ENCODE data around the gene NDE1. TPM values are rescaled to one million over a fixed set of nuclear protein-coding genes. Genes with fewer than 3 reads are reported as not detected.
"Not testable (repeated sequence)": the region's sequence is repeated elsewhere in the genome, so short reads cannot be mapped to it uniquely, and the experiment has no call there.

The NDE1 gene
- total RNA-seq, 1 donor from 2014 or later: 12.5 TPM

DNA sequence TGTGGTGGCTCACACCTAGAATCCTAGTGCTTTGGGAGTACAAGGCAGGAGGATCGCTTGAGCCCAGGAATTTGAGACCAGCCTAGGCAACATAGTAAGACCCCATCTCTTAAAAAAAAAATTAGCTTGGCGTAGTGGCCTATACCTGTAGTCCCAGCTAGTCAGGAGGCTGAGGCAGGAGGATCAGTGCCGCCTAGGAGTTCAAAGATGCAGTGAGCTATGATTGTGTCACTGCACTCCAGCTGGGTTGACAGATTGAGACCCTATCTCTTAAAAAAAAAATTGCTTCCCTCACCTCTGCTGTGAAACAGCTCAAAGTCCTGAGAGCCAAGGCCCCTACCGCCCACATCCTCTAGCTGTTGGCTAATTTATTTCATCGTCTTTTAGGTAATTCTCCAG, 10.2 kb downstream of the NDE1 start:
- H3K9ac ChIP-seq (ENCODE audit: low read depth in 1 of 3, low read length in 3 of 3): no peak overlapping the region
- H3K27ac ChIP-seq (ENCODE audit: low read depth, low read length): no peak overlapping the region

DNA sequence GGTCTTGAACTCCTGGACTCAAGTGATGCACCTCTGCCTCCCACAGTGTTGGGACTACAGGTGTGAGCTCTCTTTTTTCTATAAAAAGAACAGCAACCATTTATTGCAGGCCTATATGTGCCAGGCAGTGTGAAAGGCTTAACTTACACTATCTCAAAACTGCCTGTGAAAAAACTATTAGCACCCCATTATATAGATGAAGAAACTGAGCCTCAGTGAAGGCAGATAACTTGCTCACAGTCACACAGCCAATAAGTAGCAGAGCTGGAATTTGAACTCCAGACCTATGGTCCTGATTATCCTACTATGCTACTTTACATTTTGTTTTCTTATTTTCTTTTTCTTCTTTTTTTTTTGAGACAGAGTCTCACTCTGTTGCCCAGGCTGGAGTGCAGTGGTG, 15.1 kb downstream of the NDE1 start:
- Histone ChIP-seq H3K27ac (ENCODE audit: low read depth, low read length) (no peak overlapping the region), H3K4me3 (ENCODE audit: low read length in 3 of 3) (no peak overlapping the region), H3K9ac (ENCODE audit: low read depth in 1 of 3, low read length in 3 of 3) (no peak overlapping the region), H3K4me1 (ENCODE audit: control insufficient read depth in 3 of 3, insufficient read depth in 3 of 3, low read length in 3 of 3) (no peaks in the 10 kb centered on the region), H3K36me3 (ENCODE audit: control insufficient read depth in 3 of 3, insufficient read depth in 3 of 3, low read length in 3 of 3) (peaks cover 23 to 25% (median 24%) of the 10 kb centered on the region in 3 donors), H3K9me3 (ENCODE audit: control insufficient read depth in 3 of 3, low read length in 3 of 3) (no peaks in the 10 kb centered on the region), H3K27me3 (ENCODE audit: control insufficient read depth in 3 of 3, insufficient read depth in 3 of 3, low read length in 3 of 3) (no peaks in the 10 kb centered on the region)

More for the DNA sequence above, 10.2 kb downstream of the NDE1 start:
- H3K4me3 ChIP-seq (ENCODE audit: low read length in 3 of 3): no peak overlapping the region
- H3K36me3 ChIP-seq (ENCODE audit: control insufficient read depth in 3 of 3, insufficient read depth in 3 of 3, low read length in 3 of 3): peaks cover 0 to 4% (median 3%) of the 10 kb centered on the region in 3 donors
- no peaks in the 10 kb centered on the region for H3K9me3 ChIP-seq (ENCODE audit: control insufficient read depth in 3 of 3, low read length in 3 of 3)
- H3K4me1 ChIP-seq (ENCODE audit: control insufficient read depth in 3 of 3, insufficient read depth in 3 of 3, low read length in 3 of 3): no peaks in the 10 kb centered on the region
- H3K27me3 ChIP-seq (ENCODE audit: control insufficient read depth in 3 of 3, insufficient read depth in 3 of 3, low read length in 3 of 3): no peaks in the 10 kb centered on the region

DNA sequence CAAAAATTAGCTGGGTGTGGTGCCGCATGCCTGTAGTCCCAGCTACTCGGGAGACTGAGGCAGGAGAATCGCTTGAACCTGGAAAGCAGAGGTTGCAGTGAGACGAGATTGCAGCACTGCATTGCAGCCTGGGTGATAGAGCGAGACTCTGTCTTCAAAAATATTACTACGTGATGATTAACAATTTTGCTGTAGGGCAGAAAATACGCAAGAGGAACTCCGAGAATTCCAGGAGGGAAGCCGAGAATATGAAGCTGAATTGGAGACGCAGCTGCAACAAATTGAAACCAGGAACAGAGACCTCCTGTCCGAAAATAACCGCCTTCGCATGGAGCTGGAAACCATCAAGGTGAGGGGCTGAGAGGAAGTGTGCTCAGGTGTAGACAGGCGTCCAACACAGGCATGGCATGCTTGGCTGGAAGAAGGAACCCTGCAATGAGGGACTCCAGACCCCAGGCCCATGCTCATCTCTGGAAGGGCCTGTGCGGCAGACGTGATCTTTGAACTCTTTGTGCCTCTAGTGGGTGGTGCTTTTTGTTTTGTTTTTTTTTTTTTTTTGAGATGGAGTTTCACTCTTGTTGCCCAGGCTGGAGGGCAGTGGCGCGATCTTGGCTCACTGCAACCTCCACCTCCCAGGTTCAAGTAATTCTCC, 17.2 kb downstream of the NDE1 start:
- Histone ChIP-seq H3K27ac (ENCODE audit: low read depth, low read length) (no peak overlapping the region), H3K36me3 (ENCODE audit: control insufficient read depth in 3 of 3, insufficient read depth in 3 of 3, low read length in 3 of 3) (peaks cover 23 to 30% (median 29%) of the 10 kb centered on the region in 3 donors), H3K4me1 (ENCODE audit: control insufficient read depth in 3 of 3, insufficient read depth in 3 of 3, low read length in 3 of 3) (peaks cover under 1 to 2% (median under 1%) of the 10 kb centered on the region in 3 donors), H3K9ac (ENCODE audit: low read depth in 1 of 3, low read length in 3 of 3) (no peak overlapping the region), H3K27me3 (ENCODE audit: control insufficient read depth in 3 of 3, insufficient read depth in 3 of 3, low read length in 3 of 3) (no peaks in the 10 kb centered on the region), H3K4me3 (ENCODE audit: low read length in 3 of 3) (no peak overlapping the region), H3K9me3 (ENCODE audit: control insufficient read depth in 3 of 3, low read length in 3 of 3) (no peaks in the 10 kb centered on the region)

DNA sequence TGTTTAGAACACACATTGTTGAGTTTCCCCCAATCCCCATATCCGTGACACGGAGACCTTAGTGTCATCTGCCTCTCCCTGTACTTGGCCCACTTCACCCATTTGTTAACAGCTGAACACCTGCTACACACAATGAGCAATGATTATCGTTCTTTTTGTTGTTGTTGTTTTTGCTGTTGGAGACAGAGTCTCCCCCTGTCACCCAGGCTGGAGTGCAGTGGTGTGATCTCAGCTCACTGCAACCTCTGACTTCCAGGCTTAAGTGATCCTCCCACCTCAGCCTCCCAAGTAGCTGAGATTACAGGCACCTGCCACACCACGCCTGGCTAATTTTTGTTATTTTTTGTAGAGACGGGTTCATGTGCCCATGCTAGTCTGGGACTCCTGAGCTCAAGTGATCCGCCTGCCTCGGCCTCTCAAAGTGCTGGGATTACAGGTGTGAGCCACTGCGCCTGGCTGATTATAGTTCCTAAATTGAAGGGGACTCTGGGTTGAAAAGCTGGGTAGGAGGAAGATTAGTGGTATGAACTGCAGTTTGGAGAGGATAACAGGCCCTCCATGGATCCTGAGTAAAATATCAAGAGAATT, 21.6 kb downstream of the NDE1 start:
- peak overlapping the region; percentile 78 for H3K27ac ChIP-seq (ENCODE audit: low read depth, low read length)
- no peak overlapping the region for H3K9ac ChIP-seq (ENCODE audit: low read depth in 1 of 3, low read length in 3 of 3)
- H3K9me3 ChIP-seq (ENCODE audit: control insufficient read depth in 3 of 3, low read length in 3 of 3): no peaks in the 10 kb centered on the region
- H3K4me3 ChIP-seq (ENCODE audit: low read length in 3 of 3): no peak overlapping the region
- H3K27me3 ChIP-seq (ENCODE audit: control insufficient read depth in 3 of 3, insufficient read depth in 3 of 3, low read length in 3 of 3): no peaks in the 10 kb centered on the region
- H3K4me1 ChIP-seq (ENCODE audit: control insufficient read depth in 3 of 3, insufficient read depth in 3 of 3, low read length in 3 of 3): peaks cover 11 to 21% (median 13%) of the 10 kb centered on the region in 3 donors
- H3K36me3 ChIP-seq (ENCODE audit: control insufficient read depth in 3 of 3, insufficient read depth in 3 of 3, low read length in 3 of 3): peaks cover 14 to 25% (median 17%) of the 10 kb centered on the region in 3 donors

DNA sequence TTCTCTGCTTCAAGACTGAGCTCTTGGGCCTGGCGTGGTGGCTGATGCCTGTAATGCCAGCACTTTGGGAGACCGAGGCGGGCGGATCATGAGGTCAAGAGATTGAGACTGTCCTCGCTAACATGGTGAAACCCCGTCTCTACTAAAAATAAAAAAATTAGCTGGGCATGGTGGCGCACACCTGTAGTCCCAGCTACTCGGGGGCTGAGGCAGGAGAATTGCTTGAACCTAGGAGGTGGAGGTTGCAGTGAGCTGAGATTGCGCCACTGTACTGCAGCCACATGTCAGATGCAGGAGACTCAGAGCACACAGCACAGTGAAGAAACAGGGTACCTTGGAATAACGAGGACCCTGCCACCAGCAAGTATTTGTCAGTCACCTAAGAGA, 22.1 kb downstream of the NDE1 start:
- not testable (repeated sequence) for H3K9me3 ChIP-seq (ENCODE audit: control insufficient read depth in 3 of 3, low read length in 3 of 3); H3K27me3 ChIP-seq (ENCODE audit: control insufficient read depth in 3 of 3, insufficient read depth in 3 of 3, low read length in 3 of 3); H3K4me3 ChIP-seq (ENCODE audit: low read length in 3 of 3)
- Histone ChIP-seq H3K27ac (ENCODE audit: low read depth, low read length) (peak overlapping the region; percentile 78), H3K36me3 (ENCODE audit: control insufficient read depth in 3 of 3, insufficient read depth in 3 of 3, low read length in 3 of 3) (peaks cover 11 to 20% (median 16%) of the 10 kb centered on the region in 3 donors), H3K4me1 (ENCODE audit: control insufficient read depth in 3 of 3, insufficient read depth in 3 of 3, low read length in 3 of 3) (peaks cover 11 to 21% (median 13%) of the 10 kb centered on the region in 3 donors), H3K9ac (ENCODE audit: low read depth in 1 of 3, low read length in 3 of 3) (peak overlapping the region in 2 of 3 donors; percentile 30 to 62)

DNA sequence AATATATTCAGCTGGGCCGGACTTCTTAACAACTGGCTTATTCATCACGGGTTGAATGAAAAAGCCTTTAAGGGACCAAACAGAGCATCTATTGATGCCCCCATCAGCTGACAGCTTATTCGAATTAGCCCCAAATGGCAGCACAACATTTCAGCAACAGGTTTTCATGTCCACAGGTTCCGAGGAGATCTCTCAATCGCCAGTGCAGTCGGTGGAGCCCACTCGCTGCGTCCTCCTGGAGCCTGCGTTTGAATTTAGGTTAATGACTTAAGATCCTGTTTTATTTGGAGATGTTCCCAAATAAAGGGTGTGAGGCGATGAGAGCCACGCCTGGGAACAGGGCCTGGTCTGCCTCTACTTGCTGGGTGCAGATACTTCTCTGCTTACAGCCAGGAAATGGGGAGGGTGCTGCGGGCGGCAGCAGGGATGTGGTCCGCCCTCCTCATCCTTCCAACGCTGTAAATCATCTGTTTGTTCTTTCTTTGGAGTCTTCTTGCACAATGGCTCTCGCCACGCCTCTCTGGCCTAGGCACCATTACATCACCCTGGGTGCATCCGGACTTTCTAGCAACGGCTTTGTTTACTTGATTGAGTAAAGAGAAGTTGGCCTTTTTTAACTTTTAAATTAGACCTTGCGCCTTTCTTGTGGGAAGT, 22.6 kb downstream of the NDE1 start:
- Histone ChIP-seq H3K27me3 (ENCODE audit: control insufficient read depth in 3 of 3, insufficient read depth in 3 of 3, low read length in 3 of 3) (no peaks in the 10 kb centered on the region), H3K9me3 (ENCODE audit: control insufficient read depth in 3 of 3, low read length in 3 of 3) (no peaks in the 10 kb centered on the region), H3K36me3 (ENCODE audit: control insufficient read depth in 3 of 3, insufficient read depth in 3 of 3, low read length in 3 of 3) (peaks cover 9 to 17% (median 17%) of the 10 kb centered on the region in 3 donors), H3K27ac (ENCODE audit: low read depth, low read length) (peak overlapping the region; percentile 78), H3K4me3 (ENCODE audit: low read length in 3 of 3) (peak overlapping the region; percentile 13 to 40 (median 30)), H3K4me1 (ENCODE audit: control insufficient read depth in 3 of 3, insufficient read depth in 3 of 3, low read length in 3 of 3) (peaks cover 11 to 21% (median 13%) of the 10 kb centered on the region in 3 donors), H3K9ac (ENCODE audit: low read depth in 1 of 3, low read length in 3 of 3) (peak overlapping the region in 2 of 3 donors; percentile 43 to 62)

DNA sequence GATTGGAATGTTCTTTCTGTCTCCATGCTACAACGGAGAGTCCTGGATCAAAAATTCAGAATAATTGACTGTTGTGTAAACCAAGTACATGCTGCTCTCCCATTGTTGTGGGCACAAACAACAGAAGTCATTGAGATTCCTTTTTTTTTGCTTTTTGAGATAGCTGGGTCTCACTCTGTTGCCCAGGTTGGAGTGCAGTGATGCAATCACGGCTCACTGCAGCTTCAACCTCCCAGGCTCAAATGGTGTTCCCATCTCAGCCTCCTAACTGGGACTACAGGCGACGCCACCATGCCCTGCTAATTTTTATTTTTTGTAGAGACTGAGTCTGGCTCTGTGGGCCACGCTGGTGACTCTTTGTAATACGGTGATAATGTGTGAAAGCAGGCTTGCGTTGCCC, 24.5 kb downstream of the NDE1 start:
- Histone ChIP-seq H3K4me3 (ENCODE audit: low read length in 3 of 3) (no peak overlapping the region), H3K9me3 (ENCODE audit: control insufficient read depth in 3 of 3, low read length in 3 of 3) (no peaks in the 10 kb centered on the region), H3K4me1 (ENCODE audit: control insufficient read depth in 3 of 3, insufficient read depth in 3 of 3, low read length in 3 of 3) (peaks cover 11 to 21% (median 13%) of the 10 kb centered on the region in 3 donors), H3K36me3 (ENCODE audit: control insufficient read depth in 3 of 3, insufficient read depth in 3 of 3, low read length in 3 of 3) (peaks cover 13 to 20% (median 14%) of the 10 kb centered on the region in 3 donors), H3K9ac (ENCODE audit: low read depth in 1 of 3, low read length in 3 of 3) (no peak overlapping the region), H3K27ac (ENCODE audit: low read depth, low read length) (no peak overlapping the region), H3K27me3 (ENCODE audit: control insufficient read depth in 3 of 3, insufficient read depth in 3 of 3, low read length in 3 of 3) (no peaks in the 10 kb centered on the region)

DNA sequence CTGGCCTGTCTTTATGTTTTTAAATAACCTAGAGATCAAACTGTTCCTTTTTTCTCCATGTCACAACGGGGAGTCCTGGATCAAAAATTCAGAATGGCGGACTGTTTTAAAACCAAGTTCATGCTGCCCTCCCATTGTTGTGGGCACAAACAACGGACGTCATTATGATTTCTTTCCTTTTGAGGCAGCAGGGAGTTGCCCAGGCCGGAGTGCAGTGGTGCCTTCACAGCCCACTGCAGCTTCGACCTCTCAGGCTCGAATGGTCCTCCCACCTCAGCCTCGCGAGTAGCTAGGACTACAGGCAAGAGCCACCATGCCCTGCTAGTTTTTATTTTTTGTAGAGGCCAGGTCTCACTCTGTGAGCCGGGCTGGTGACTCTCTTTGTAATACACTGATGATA, 26.5 kb downstream of the NDE1 start:
- Histone ChIP-seq H3K4me3 (ENCODE audit: low read length in 3 of 3) (no peak overlapping the region), H3K27ac (ENCODE audit: low read depth, low read length) (no peak overlapping the region), H3K4me1 (ENCODE audit: control insufficient read depth in 3 of 3, insufficient read depth in 3 of 3, low read length in 3 of 3) (peaks cover 11 to 21% (median 13%) of the 10 kb centered on the region in 3 donors), H3K9me3 (ENCODE audit: control insufficient read depth in 3 of 3, low read length in 3 of 3) (no peaks in the 10 kb centered on the region), H3K9ac (ENCODE audit: low read depth in 1 of 3, low read length in 3 of 3) (no peak overlapping the region), H3K36me3 (ENCODE audit: control insufficient read depth in 3 of 3, insufficient read depth in 3 of 3, low read length in 3 of 3) (peaks cover 10 to 13% (median 10%) of the 10 kb centered on the region in 3 donors), H3K27me3 (ENCODE audit: control insufficient read depth in 3 of 3, insufficient read depth in 3 of 3, low read length in 3 of 3) (no peaks in the 10 kb centered on the region)

DNA sequence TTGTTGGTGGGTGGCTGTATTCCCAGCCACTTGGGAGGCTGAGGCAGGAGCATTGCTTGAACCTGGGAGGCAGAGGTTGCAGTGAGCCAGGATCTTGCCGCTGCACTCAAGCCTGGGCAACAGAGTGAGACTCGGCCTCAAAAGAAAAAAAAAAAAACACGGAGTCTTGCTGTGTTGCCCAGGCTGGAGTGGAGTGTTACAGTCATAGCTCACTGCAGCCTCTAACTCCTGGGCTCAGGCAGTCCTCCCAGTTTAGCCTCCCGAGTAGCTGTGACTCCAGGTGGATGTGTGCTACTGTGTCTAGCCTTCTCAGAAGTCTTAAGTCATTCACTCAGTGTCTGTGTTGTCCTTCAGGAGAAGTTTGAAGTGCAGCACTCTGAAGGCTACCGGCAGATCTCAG, 27.4 kb downstream of the NDE1 start:
- Histone ChIP-seq H3K4me3 (ENCODE audit: low read length in 3 of 3) (no peak overlapping the region), H3K36me3 (ENCODE audit: control insufficient read depth in 3 of 3, insufficient read depth in 3 of 3, low read length in 3 of 3) (peaks cover 10 to 13% (median 10%) of the 10 kb centered on the region in 3 donors), H3K27ac (ENCODE audit: low read depth, low read length) (no peak overlapping the region), H3K27me3 (ENCODE audit: control insufficient read depth in 3 of 3, insufficient read depth in 3 of 3, low read length in 3 of 3) (no peaks in the 10 kb centered on the region), H3K4me1 (ENCODE audit: control insufficient read depth in 3 of 3, insufficient read depth in 3 of 3, low read length in 3 of 3) (peaks cover 9 to 16% (median 10%) of the 10 kb centered on the region in 3 donors), H3K9me3 (ENCODE audit: control insufficient read depth in 3 of 3, low read length in 3 of 3) (no peaks in the 10 kb centered on the region), H3K9ac (ENCODE audit: low read depth in 1 of 3, low read length in 3 of 3) (no peak overlapping the region)

DNA sequence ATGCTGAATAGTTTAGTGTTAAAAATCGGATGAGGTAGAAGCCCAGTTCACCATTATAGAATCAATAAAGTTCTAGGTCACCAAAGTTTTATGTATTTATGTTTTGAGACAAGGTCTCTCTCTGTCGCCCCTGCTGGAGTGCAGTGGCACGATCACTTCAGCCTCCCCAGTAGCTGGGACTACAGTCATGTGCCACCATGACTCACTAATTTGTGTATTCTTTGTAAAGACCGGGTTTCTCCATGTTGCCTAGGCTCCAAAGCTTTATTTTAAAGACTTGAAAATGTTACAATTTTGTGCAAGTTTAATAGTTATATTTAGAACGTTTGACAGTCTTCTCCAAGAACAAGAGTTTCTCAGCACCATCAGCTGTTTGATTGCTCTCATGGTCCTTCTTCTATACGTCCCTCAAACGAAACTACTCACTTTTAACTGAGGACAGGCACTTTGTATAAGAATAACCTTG, 32.1 kb downstream of the NDE1 start:
- Histone ChIP-seq H3K27ac (ENCODE audit: low read depth, low read length) (no peak overlapping the region), H3K36me3 (ENCODE audit: control insufficient read depth in 3 of 3, insufficient read depth in 3 of 3, low read length in 3 of 3) (peaks cover 9 to 31% (median 11%) of the 10 kb centered on the region in 3 donors)

More for the DNA sequence above, 32.1 kb downstream of the NDE1 start:
- Histone ChIP-seq H3K27me3 (ENCODE audit: control insufficient read depth in 3 of 3, insufficient read depth in 3 of 3, low read length in 3 of 3) (no peaks in the 10 kb centered on the region), H3K4me3 (ENCODE audit: low read length in 3 of 3) (no peak overlapping the region), H3K9ac (ENCODE audit: low read depth in 1 of 3, low read length in 3 of 3) (no peak overlapping the region), H3K4me1 (ENCODE audit: control insufficient read depth in 3 of 3, insufficient read depth in 3 of 3, low read length in 3 of 3) (no peaks in the 10 kb centered on the region), H3K9me3 (ENCODE audit: control insufficient read depth in 3 of 3, low read length in 3 of 3) (no peaks in the 10 kb centered on the region)

Measured in skeletal muscle tissue (tissue), 4 donors.